ENCODE results near the gene AGO3.
A peak's percentile ranks its signal among the peaks of the same experiment; 100 is the strongest.

AGO3 gene

GRCh38 chr1:36083635-36084496 is 153.0 kb downstream of the AGO3 start, which contains the start of gene TEKT2:
TEKT2 (plus strand) TSS chr1:36084094; CDS start chr1:36084922, 828 bp downstream.
- no peak for DNase-seq (ENCODE audit: low read depth in 2 of 2)

DNA sequence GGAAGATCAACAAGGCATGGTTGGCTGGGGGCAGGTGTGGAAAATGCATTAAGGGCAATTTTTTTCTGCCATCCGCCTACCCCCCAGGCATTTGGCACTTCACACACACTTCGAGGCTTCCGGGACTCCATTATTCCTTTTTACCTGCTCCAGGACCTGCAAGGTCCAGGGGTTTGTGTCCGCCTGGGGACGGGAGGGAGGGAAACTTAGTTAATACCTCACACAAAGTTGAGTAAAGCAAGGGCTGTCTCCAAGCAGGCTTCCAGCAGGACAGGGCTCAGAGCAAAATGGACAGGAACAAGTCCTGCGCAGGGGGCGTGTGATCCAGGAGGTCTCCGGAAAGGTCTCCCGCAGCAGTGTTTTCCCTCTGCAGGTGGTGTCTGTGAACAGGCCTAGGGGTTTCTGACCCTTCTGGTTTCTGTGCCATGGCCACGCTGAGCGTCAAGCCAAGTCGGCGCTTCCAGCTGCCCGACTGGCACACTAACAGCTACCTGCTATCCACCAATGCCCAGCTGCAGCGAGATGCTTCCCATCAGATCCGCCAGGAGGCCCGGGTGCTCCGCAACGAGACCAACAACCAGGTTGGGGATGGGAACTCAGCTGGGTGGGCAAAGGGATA is 153.7 kb downstream of the AGO3 start:
- DNase-seq (ENCODE audit: low read depth in 2 of 2), result no peak

GRCh38 chr1:36085126-36085525 is 154.2 kb downstream of the AGO3 start:
- DNase-seq (ENCODE audit: low read depth in 2 of 2), result no peak

GRCh38 chr1:36085686-36086526 is 155.0 kb downstream of the AGO3 start:
- DNase-seq (ENCODE audit: low read depth in 2 of 2), result no peak

- no peak for DNase-seq (ENCODE audit: low read depth in 2 of 2)
Observed at GRCh38 chr1:36086529-36087232, 155.8 kb downstream of the AGO3 start.

- no peak for DNase-seq (ENCODE audit: low read depth in 2 of 2)
Observed at GRCh38 chr1:36087233-36088123, 156.6 kb downstream of the AGO3 start.

- DNase-seq (ENCODE audit: low read depth in 2 of 2), result no peak
Observed at GRCh38 chr1:36088265-36088576, 157.3 kb downstream of the AGO3 start.

DNA sequence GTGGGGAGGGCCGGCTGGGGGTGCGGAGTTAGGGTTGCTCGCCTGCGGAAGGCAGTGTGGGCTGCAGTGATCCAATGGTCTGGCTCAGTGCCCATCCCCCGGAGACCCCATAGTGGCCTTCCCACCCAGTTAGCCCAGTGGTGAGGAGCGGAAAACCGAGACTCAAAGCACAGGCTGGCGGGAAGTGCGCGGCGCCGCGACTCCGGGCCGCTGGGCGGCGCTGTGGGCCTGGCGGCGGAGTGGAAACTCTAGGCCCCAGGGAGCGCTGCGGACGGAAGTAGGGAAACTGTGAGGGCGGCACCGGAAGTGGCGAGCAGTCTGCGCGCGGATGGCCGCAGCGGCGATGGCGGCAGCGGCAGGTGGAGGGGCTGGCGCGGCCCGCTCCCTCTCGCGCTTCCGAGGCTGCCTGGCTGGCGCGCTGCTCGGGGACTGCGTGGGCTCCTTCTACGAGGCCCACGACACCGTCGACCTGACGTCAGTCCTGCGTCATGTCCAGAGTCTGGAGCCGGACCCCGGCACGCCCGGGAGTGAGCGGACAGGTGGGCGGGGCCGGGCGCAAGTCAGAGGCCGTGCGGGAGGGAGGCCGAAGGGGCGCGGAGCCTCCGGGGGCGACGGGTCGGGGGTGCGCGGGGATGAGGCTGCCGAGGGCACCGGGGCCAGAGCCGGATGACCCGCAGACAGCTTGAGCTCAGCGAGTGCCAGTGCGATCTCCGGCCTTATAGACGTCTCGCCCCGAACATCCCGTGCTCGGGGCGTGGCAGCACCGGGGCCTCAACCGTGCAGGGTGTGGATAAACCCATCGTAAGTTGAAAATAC is 157.9 kb downstream of the AGO3 start, which contains the start of gene ADPRS:
TSS of gene ADPRS (plus strand) at position 316 of the 816 bp plus-strand sequence. CDS start at position 329, 13 bp downstream.
- DNase-seq (ENCODE audit: low read depth in 2 of 2), result peak; percentile 83 to 87

- DNase-seq (ENCODE audit: low read depth in 2 of 2), result no peak
Observed at GRCh38 chr1:36089393-36090121, 158.7 kb downstream of the AGO3 start.

GRCh38 chr1:36091141-36091540 is 160.2 kb downstream of the AGO3 start:
- DNase-seq (ENCODE audit: low read depth in 2 of 2), result no peak

DNA sequence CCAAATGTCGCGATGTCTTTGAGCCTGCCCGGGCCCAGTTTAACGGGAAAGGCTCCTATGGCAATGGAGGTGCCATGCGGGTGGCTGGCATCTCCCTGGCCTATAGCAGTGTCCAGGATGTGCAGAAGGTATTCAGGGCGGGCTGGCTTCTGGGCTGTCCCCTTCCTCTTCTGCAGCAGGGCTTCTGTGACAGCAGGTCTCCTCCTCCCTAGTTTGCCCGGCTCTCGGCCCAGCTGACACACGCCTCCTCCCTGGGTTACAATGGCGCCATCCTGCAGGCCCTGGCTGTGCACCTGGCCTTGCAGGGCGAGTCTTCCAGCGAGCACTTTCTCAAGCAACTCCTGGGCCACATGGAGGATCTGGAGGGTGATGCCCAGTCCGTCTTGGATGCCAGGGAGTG is 160.8 kb downstream of the AGO3 start:
- no peak for DNase-seq (ENCODE audit: low read depth in 2 of 2)

- no peak for DNase-seq (ENCODE audit: low read depth in 2 of 2)
Observed at GRCh38 chr1:36092166-36092797, 161.4 kb downstream of the AGO3 start.

DNA sequence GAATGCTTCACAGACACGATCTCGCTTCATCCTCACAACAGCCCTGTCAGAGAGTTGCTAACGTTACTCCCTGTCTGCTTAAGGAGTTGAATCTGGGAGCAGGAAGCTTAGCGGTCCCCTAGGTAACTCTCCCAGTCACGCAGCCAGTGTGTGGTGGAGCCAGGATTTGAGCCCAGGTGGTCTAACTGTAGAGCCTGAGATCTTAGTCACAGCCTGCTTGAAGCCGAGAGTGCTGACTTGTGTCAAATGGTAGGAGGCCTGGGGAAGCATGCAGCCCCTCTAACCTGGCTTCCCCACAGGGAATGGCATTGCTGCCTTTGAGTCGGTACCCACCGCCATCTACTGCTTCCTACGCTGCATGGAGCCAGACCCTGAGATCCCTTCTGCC is 161.9 kb downstream of the AGO3 start:
- no peak for DNase-seq (ENCODE audit: low read depth in 2 of 2)

DNA sequence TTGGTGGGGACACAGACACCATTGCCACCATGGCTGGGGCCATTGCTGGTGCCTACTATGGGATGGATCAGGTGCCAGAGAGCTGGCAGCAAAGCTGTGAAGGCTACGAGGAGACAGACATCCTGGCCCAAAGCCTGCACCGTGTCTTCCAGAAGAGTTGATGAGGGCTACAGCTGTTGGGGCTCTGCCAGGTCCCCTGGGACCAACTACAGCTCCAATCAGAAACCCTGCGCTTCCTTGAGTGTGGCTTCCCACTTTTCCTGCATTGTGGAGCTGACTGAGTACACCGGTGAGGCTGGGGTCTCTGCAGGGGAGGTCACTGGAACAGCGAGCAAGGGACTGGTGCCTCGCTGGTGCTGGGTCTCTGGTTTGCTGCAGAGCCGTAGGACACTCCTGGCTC is 162.3 kb downstream of the AGO3 start:
- DNase-seq (ENCODE audit: low read depth in 2 of 2), result no peak

GRCh38 chr1:36093929-36094328 is 163.0 kb downstream of the AGO3 start:
- DNase-seq (ENCODE audit: low read depth in 2 of 2), result no peak

GRCh38 chr1:36094621-36095061 is 163.7 kb downstream of the AGO3 start:
- no peak for DNase-seq (ENCODE audit: low read depth in 2 of 2)

DNA sequence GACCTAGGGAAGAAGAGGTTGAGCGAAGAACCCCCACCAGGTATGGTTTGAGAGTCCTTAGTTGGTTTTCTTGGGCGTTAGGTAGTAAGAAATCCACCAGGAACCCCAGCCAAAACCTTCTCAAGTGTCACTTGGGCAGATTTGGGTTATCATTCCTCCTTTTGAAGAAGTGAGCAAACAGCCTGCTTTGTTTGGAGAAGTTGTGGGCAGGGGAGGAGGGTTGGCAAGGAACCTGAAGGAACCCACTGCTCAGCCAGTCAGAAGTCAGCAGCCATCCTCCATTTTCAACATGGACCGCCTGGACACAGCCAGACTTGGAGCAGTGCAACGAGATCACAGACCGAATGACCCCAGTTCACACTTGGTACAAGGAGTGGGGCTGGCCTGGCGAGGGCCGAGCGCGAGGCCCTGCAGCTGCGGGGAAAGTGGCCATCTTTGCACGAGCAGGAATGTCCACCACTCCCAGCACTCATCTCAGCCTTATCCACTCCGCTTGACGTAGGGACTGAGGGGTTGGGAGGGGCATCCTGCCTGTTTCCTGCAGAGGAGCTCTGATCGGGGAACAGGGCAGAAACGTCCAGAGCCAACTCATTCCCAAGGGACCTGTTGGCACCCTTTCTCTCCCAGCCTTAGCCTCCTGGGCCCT is 165.0 kb downstream of the AGO3 start:
- no peak for DNase-seq (ENCODE audit: low read depth in 2 of 2)

Measured in stimulated activated CD4-positive, alpha-beta T cell treated with anti-CD3 and anti-CD28 coated beads, Interleukin-1b, Interleukin-23, amount 100 ng/mL, for 4 hours (primary cell).